Memory B cell (primary cell): Measurements from ENCODE around the gene FOXP1.

ENCODE experiments used
- ATAC-seq: fragments of 150-1000 bp; cut with Tn5 transposase; 2 replicates; pipeline ENCODE4 v1.10.0; 2021; ENCODE audit warnings: low read depth, mild to moderate bottlenecking, moderate library complexity
- DNase-seq, 2 donors: peaks; one replicate each; pipeline ENCODE4 v3.0.0; 2022; ENCODE audit warnings: low spot score in 2 of 2
- H3K27ac Mint-ChIP-seq: one replicate; pipeline ENCODE4 v1.8.0; 2022; ENCODE audit warnings: mild to moderate bottlenecking, moderate library complexity, mixed read lengths
- H3K27me3 Mint-ChIP-seq: one replicate; pipeline ENCODE4 v1.8.0; 2022; ENCODE audit warnings: mixed read lengths
- H3K36me3 Mint-ChIP-seq: one replicate; pipeline ENCODE4 v1.8.0; 2022; ENCODE audit warnings: mild to moderate bottlenecking, mixed read lengths
- H3K4me1 Mint-ChIP-seq: one replicate; pipeline ENCODE4 v1.8.0; 2022; ENCODE audit warnings: mixed read lengths
- H3K4me3 Mint-ChIP-seq: one replicate; pipeline ENCODE4 v1.8.0; 2022; ENCODE audit warnings: mild to moderate bottlenecking, moderate library complexity, mixed read lengths
- H3K9me3 Mint-ChIP-seq: one replicate; pipeline ENCODE4 v1.8.0; 2022; ENCODE audit warnings: mixed read lengths

The FOXP1 gene

GRCh38 chr3:71262364-71263265, 320.9 kb downstream of the FOXP1 start:
- Mint-ChIP-seq H3K9me3 (peaks cover 2% of the 10 kb centered on the region), H3K4me1 (peaks cover 39% of the 10 kb centered on the region), H3K27ac (peak overlapping the region; percentile 51), H3K36me3 (peaks cover 22% of the 10 kb centered on the region), H3K27me3 (no peaks in the 10 kb centered on the region), H3K4me3 (no peak overlapping the region)
- no peak for ATAC-seq
- no peak for DNase-seq

- ATAC-seq (peak; percentile 47), DNase-seq (no peak)
- peaks cover 31% of the 10 kb centered on the region for H3K4me1 Mint-ChIP-seq
- H3K27me3 Mint-ChIP-seq: no peaks in the 10 kb centered on the region
- H3K27ac Mint-ChIP-seq: no peak overlapping the region
- H3K36me3 Mint-ChIP-seq: peaks cover 15% of the 10 kb centered on the region
- no peak overlapping the region for H3K4me3 Mint-ChIP-seq
- H3K9me3 Mint-ChIP-seq: peaks cover under 1% of the 10 kb centered on the region
Observed at GRCh38 chr3:71260782-71261181, 322.7 kb downstream of the FOXP1 start.

GRCh38 chr3:71258526-71258925, 325.0 kb downstream of the FOXP1 start:
- peaks cover 27% of the 10 kb centered on the region for H3K4me1 Mint-ChIP-seq
- ATAC-seq: no peak
- peak overlapping the region; percentile 3 for H3K27ac Mint-ChIP-seq
- H3K36me3 Mint-ChIP-seq: peaks cover 10% of the 10 kb centered on the region
- DNase-seq: no peak
- H3K4me3 Mint-ChIP-seq: no peak overlapping the region
- H3K27me3 Mint-ChIP-seq: no peaks in the 10 kb centered on the region
- no peaks in the 10 kb centered on the region for H3K9me3 Mint-ChIP-seq

- no peak for ATAC-seq
- peaks cover 10% of the 10 kb centered on the region for H3K36me3 Mint-ChIP-seq
- no peak overlapping the region for H3K4me3 Mint-ChIP-seq
- DNase-seq: no peak
- H3K27me3 Mint-ChIP-seq: no peaks in the 10 kb centered on the region
- H3K9me3 Mint-ChIP-seq: no peaks in the 10 kb centered on the region
- H3K27ac Mint-ChIP-seq: peak overlapping the region; percentile 3
- peaks cover 25% of the 10 kb centered on the region for H3K4me1 Mint-ChIP-seq
Observed at GRCh38 chr3:71258116-71258515, 325.4 kb downstream of the FOXP1 start.

GRCh38 chr3:71255498-71255897, 328.0 kb downstream of the FOXP1 start:
- Mint-ChIP-seq H3K27me3 (no peaks in the 10 kb centered on the region), H3K4me1 (peaks cover 20% of the 10 kb centered on the region)

GRCh38 chr3:71254281-71255057, 329.1 kb downstream of the FOXP1 start:
- peaks cover 21% of the 10 kb centered on the region for H3K4me1 Mint-ChIP-seq
- no peaks in the 10 kb centered on the region for H3K27me3 Mint-ChIP-seq
- H3K4me3 Mint-ChIP-seq: no peak overlapping the region
- no peaks in the 10 kb centered on the region for H3K9me3 Mint-ChIP-seq
- H3K27ac Mint-ChIP-seq: peak overlapping the region; percentile 28
- H3K36me3 Mint-ChIP-seq: peaks cover 7% of the 10 kb centered on the region
- ATAC-seq (no peak), DNase-seq (no peak)

More at GRCh38 chr3:71255498-71255897, 328.0 kb downstream of the FOXP1 start:
- DNase-seq: no peak
- no peak overlapping the region for H3K27ac Mint-ChIP-seq
- ATAC-seq: no peak
- no peaks in the 10 kb centered on the region for H3K9me3 Mint-ChIP-seq
- no peak overlapping the region for H3K4me3 Mint-ChIP-seq
- peaks cover 10% of the 10 kb centered on the region for H3K36me3 Mint-ChIP-seq

GRCh38 chr3:71253169-71253568, 330.4 kb downstream of the FOXP1 start:
- H3K4me3 Mint-ChIP-seq: no peak overlapping the region
- no peaks in the 10 kb centered on the region for H3K27me3 Mint-ChIP-seq
- peaks cover 3% of the 10 kb centered on the region for H3K36me3 Mint-ChIP-seq
- DNase-seq (no peak), ATAC-seq (no peak)
- H3K4me1 Mint-ChIP-seq: peaks cover 16% of the 10 kb centered on the region
- no peak overlapping the region for H3K27ac Mint-ChIP-seq
- H3K9me3 Mint-ChIP-seq: no peaks in the 10 kb centered on the region

- ATAC-seq (no peak), DNase-seq (no peak)
- Mint-ChIP-seq H3K9me3 (no peaks in the 10 kb centered on the region), H3K36me3 (no peaks in the 10 kb centered on the region), H3K27ac (no peak overlapping the region), H3K4me1 (peaks cover 16% of the 10 kb centered on the region), H3K27me3 (no peaks in the 10 kb centered on the region), H3K4me3 (no peak overlapping the region)
Observed at GRCh38 chr3:71252466-71252865, 331.1 kb downstream of the FOXP1 start.

- Mint-ChIP-seq H3K4me3 (no peak overlapping the region), H3K36me3 (peaks cover 2% of the 10 kb centered on the region), H3K4me1 (peaks cover 16% of the 10 kb centered on the region), H3K9me3 (no peaks in the 10 kb centered on the region), H3K27me3 (no peaks in the 10 kb centered on the region), H3K27ac (no peak overlapping the region)
- DNase-seq (no peak), ATAC-seq (no peak)
Observed at GRCh38 chr3:71251156-71251775, 332.3 kb downstream of the FOXP1 start.

GRCh38 chr3:71250026-71250425, 333.5 kb downstream of the FOXP1 start:
- DNase-seq (no peak), ATAC-seq (no peak)
- H3K9me3 Mint-ChIP-seq: no peaks in the 10 kb centered on the region
- peaks cover 16% of the 10 kb centered on the region for H3K4me1 Mint-ChIP-seq
- H3K36me3 Mint-ChIP-seq: peaks cover 2% of the 10 kb centered on the region
- no peaks in the 10 kb centered on the region for H3K27me3 Mint-ChIP-seq
- H3K27ac Mint-ChIP-seq: no peak overlapping the region
- H3K4me3 Mint-ChIP-seq: no peak overlapping the region

GRCh38 chr3:71247958-71248335, 335.6 kb downstream of the FOXP1 start:
- Mint-ChIP-seq H3K36me3 (peaks cover 2% of the 10 kb centered on the region), H3K9me3 (no peaks in the 10 kb centered on the region), H3K4me3 (no peak overlapping the region), H3K27me3 (no peaks in the 10 kb centered on the region), H3K4me1 (peaks cover 15% of the 10 kb centered on the region), H3K27ac (peak overlapping the region; percentile 31)
- DNase-seq (no peak), ATAC-seq (no peak)

GRCh38 chr3:71247221-71247957, 336.1 kb downstream of the FOXP1 start:
- DNase-seq (no peak), ATAC-seq (no peak)
- Mint-ChIP-seq H3K27me3 (no peaks in the 10 kb centered on the region), H3K36me3 (peaks cover 2% of the 10 kb centered on the region), H3K27ac (peak overlapping the region; percentile 31), H3K4me3 (no peak overlapping the region), H3K9me3 (no peaks in the 10 kb centered on the region), H3K4me1 (peaks cover 15% of the 10 kb centered on the region)

GRCh38 chr3:71245971-71246880, 337.3 kb downstream of the FOXP1 start:
- H3K4me1 Mint-ChIP-seq: peaks cover 22% of the 10 kb centered on the region
- peaks cover 4% of the 10 kb centered on the region for H3K36me3 Mint-ChIP-seq
- H3K9me3 Mint-ChIP-seq: no peaks in the 10 kb centered on the region
- no peaks in the 10 kb centered on the region for H3K27me3 Mint-ChIP-seq
- DNase-seq: no peak
- H3K27ac Mint-ChIP-seq: no peak overlapping the region
- no peak for ATAC-seq
- H3K4me3 Mint-ChIP-seq: no peak overlapping the region
